ENCODE measurements around the gene PPM1G. TPM values are rescaled to one million over a fixed set of nuclear protein-coding genes. Genes with fewer than 3 reads are reported as not detected.

Gene PPM1G
- total RNA-seq, 6 experiments from 2014 or later = 20.9 to 38.4 (median 24.2) TPM

DNA sequence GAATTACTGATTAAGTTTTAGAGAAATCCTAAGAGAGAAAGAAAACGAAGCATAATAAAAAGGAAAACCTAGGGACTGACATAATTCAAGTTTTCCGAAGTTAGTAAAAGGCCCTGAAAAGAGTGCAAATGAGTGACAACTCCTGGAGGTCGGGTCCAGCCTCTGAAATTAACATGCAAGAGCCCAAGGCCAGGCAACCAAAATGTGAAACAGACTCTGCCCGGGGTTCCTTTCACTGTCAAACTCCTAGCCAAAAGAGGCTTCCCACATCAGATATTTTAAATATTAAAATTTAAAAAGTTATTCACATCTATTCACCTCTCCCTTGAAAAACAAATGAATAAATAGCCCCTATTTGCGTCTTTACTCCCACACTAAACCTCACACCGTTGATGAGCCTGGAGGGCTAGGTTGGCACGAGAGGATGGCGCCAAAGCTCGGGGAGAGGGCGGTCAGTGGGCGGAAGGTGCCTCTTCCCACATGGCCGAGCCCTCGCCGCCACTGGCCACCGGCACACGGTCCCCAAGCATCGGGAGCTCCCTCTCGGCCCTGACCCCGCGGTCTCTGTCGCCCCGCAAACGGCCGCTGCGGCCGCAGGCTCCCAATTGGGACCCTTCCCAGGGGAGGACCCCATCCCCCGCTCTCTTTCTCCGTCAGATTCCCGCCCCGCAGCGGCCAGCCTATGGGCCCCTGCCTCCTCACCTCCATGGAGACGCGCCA, 630 bp downstream of the PPM1G start:
- Histone ChIP-seq H3K36me3 (no peaks in the 10 kb centered on the region), H3K4me1 (peaks cover 0 to 20% (median 3%) of the 10 kb centered on the region in 4 donors), H3K9me3 (no peaks in the 10 kb centered on the region), H3K27ac (peak overlapping the region; percentile 36 to 80 (median 62)), H3K27me3 (no peaks in the 10 kb centered on the region), H3K4me3 (peak overlapping the region; percentile 95 to 100 (median 98))
- DNase-seq = no peak
- no peak for TF ChIP-seq POLR2A (IDR thresholded peaks at IDR 0.05)
- TF ChIP-seq CTCF (IDR thresholded peaks at IDR 0.05) = no peak
- 0% methylated on average over 12 of the region's 33 CpGs for WGBS (ENCODE audit: insufficient coverage, low coverage, low lambda C conversion rate, missing lambda C conversion rate)
- intact Hi-C loops (cut with DNase I) = no loop called here
- peak; percentile 20 to 44 (median 35) for ATAC-seq

DNA sequence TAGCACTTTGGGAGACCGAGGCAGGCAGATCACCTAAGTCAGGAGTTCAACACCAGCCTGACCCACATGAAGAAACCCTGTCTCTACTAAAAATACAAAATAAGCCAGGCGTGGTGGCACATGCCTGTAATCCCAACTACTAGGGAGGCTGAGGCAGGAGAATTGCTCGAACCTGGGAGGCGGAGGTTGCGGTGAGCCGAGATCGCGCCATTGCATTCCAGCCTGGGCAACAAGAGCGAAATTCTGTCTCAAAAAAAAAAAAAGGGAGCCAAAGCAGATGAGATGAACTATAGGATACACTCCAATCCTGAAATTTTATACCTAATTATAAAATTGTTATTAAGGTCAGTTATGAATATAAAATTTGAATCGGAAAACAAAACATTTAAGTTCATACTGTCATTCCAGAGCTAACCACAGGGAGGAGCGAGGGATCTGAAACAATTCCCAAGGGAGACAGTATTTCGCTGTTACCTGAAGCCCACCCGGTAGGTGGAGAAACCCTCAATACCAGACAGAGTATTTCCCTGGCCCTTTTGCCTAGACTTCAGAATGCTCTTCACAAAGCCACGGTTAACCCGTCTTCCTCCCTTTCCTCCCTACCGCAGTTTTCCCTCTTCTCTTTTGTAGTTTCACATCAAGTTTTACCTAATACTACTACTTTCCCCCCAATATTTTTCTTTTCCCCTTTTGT, 1.4 kb downstream of the PPM1G start:
- Histone ChIP-seq H3K9me3 (no peaks in the 10 kb centered on the region), H3K4me3 (peak overlapping the region; percentile 95 to 100 (median 98)), H3K36me3 (no peaks in the 10 kb centered on the region), H3K4me1 (peaks cover 0 to 20% (median 3%) of the 10 kb centered on the region in 4 donors), H3K27me3 (no peaks in the 10 kb centered on the region), H3K27ac (no peak overlapping the region)
- peak; percentile 54 to 64 (median 58) for TF ChIP-seq CTCF (IDR thresholded peaks at IDR 0.05)
- TF ChIP-seq POLR2A (IDR thresholded peaks at IDR 0.05) = no peak
- DNase-seq (no peak), ATAC-seq (peak in 1 of 4 donors; percentile 19)
- intact Hi-C loops (cut with DNase I) = no loop called here
- WGBS (ENCODE audit: insufficient coverage, low coverage, low lambda C conversion rate, missing lambda C conversion rate) = 15% methylated on average over 9 of the region's 16 CpGs

- Histone ChIP-seq H3K36me3 (no peaks in the 10 kb centered on the region), H3K4me1 (no peaks in the 10 kb centered on the region), H3K4me3 (no peak overlapping the region), H3K9me3 (no peaks in the 10 kb centered on the region), H3K27me3 (no peaks in the 10 kb centered on the region), H3K27ac (no peak overlapping the region)
- intact Hi-C loops (cut with DNase I) = no loop called here
- no peak for DNase-seq
- WGBS (ENCODE audit: insufficient coverage, low coverage, low lambda C conversion rate, missing lambda C conversion rate) = 94% methylated on average over 2 of the region's 2 CpGs
- TF ChIP-seq CTCF (IDR thresholded peaks at IDR 0.05) (no peak), POLR2A (IDR thresholded peaks at IDR 0.05) (no peak)
- ATAC-seq = no peak
Observed at GRCh38 chr2:27400348-27401135, 8.8 kb downstream of the PPM1G start.

GRCh38 chr2:27398962-27399361, 10.4 kb downstream of the PPM1G start:
- ATAC-seq = no peak
- no peaks in the 10 kb centered on the region for H3K9me3 ChIP-seq
- H3K4me3 ChIP-seq = no peak overlapping the region
- no peaks in the 10 kb centered on the region for H3K4me1 ChIP-seq
- intact Hi-C loops (cut with DNase I) = no loop called here
- no peaks in the 10 kb centered on the region for H3K36me3 ChIP-seq
- H3K27me3 ChIP-seq = no peaks in the 10 kb centered on the region
- H3K27ac ChIP-seq = no peak overlapping the region
- no peak for DNase-seq
- TF ChIP-seq POLR2A (IDR thresholded peaks at IDR 0.05) (no peak), CTCF (IDR thresholded peaks at IDR 0.05) (no peak)
- WGBS (ENCODE audit: insufficient coverage, low coverage, low lambda C conversion rate, missing lambda C conversion rate) = 86% methylated on average over 5 of the region's 5 CpGs
